ENCODE measurements around the gene ENTPD3. TPM values are rescaled to one million over a fixed set of nuclear protein-coding genes. Genes with fewer than 3 reads are reported as not detected.
A peak's percentile ranks its signal among the peaks of the same experiment; 100 is the strongest.

ENTPD3 gene
- total RNA-seq = 1 to 10 TPM; 2.1 to 9.6 (median 3.9) TPM

GRCh38 chr3:40387001-40387894 is at the start of gene ENTPD3:
Gene ENTPD3 (plus strand): TSS chr3:40387184. CDS start chr3:40388058, 874 bp downstream.
- Histone ChIP-seq H3K27ac (peak within 1 kb of the TSS in 1 of 4 donors; percentile 49), H3K36me3 (no peaks in the 10 kb centered on the region), H3K27me3 (peaks cover 0 to 6% (median 3%) of the 10 kb centered on the region in 4 donors), H3K4me1 (peaks cover 0 to 15% (median 10%) of the 10 kb centered on the region in 4 donors), H3K9me3 (no peaks in the 10 kb centered on the region), H3K4me3 (peak within 1 kb of the TSS in 3 of 4 donors; percentile 42 to 55 (median 51))
- 8% methylated on average over 22 to 40 of the region's 49 CpGs for WGBS, 2 donors
- DNase-seq (peak; percentile 79 to 92), ATAC-seq (ENCODE audit: low FRiP score in 2 of 2) (peak; percentile 85 to 94)
- peak in 1 of 4 donors; percentile 60 for TF ChIP-seq POLR2A (IDR thresholded peaks at IDR 0.05)
- no peak for TF ChIP-seq EP300 (IDR thresholded peaks at IDR 0.05)
- no peak for TF ChIP-seq POLR2AphosphoS5 (IDR thresholded peaks at IDR 0.05)
- TF ChIP-seq CTCF (IDR thresholded peaks at IDR 0.05) = peak in 2 of 6 experiments; percentile 12 to 35

- no peak overlapping the region for H3K4me3 ChIP-seq
- ATAC-seq (ENCODE audit: low FRiP score in 2 of 2) = no peak
- 74 to 90% methylated on average over 1 of the region's 1 CpG for whole genome bisulfite sequencing, 2 donors
Measured at GRCh38 chr3:40339871-40340270, 47.1 kb upstream of the ENTPD3 start.

GRCh38 chr3:40340541-40341170 is 46.3 kb upstream of the ENTPD3 start:
- WGBS, 2 donors = 65 to 70% methylated on average over 1 of the region's 1 CpG
- H3K4me1 ChIP-seq = no peaks in the 10 kb centered on the region
- no peaks in the 10 kb centered on the region for H3K36me3 ChIP-seq
- ATAC-seq (ENCODE audit: low FRiP score in 2 of 2) (no peak), DNase-seq (no peak)
- H3K27me3 ChIP-seq = no peaks in the 10 kb centered on the region
- H3K9me3 ChIP-seq = no peaks in the 10 kb centered on the region
- no peak overlapping the region for H3K4me3 ChIP-seq
- no peak for TF ChIP-seq EP300 (IDR thresholded peaks at IDR 0.05)
- no peak for TF ChIP-seq POLR2A (IDR thresholded peaks at IDR 0.05)
- no peak for TF ChIP-seq CTCF (IDR thresholded peaks at IDR 0.05)
- no peak for TF ChIP-seq POLR2AphosphoS5 (IDR thresholded peaks at IDR 0.05)
- no peak overlapping the region for H3K27ac ChIP-seq

More at GRCh38 chr3:40339871-40340270, 47.1 kb upstream of the ENTPD3 start:
- H3K27me3 ChIP-seq = no peaks in the 10 kb centered on the region
- H3K4me1 ChIP-seq = no peaks in the 10 kb centered on the region
- H3K9me3 ChIP-seq = no peaks in the 10 kb centered on the region
- no peak for TF ChIP-seq EP300 (IDR thresholded peaks at IDR 0.05)
- TF ChIP-seq POLR2AphosphoS5 (IDR thresholded peaks at IDR 0.05) = no peak
- no peak for TF ChIP-seq CTCF (IDR thresholded peaks at IDR 0.05)
- no peak for TF ChIP-seq POLR2A (IDR thresholded peaks at IDR 0.05)
- H3K27ac ChIP-seq = no peak overlapping the region
- no peaks in the 10 kb centered on the region for H3K36me3 ChIP-seq
- DNase-seq = no peak

GRCh38 chr3:40341671-40342070 is 45.3 kb upstream of the ENTPD3 start:
- Histone ChIP-seq H3K27ac (no peak overlapping the region), H3K27me3 (no peaks in the 10 kb centered on the region), H3K4me1 (no peaks in the 10 kb centered on the region), H3K9me3 (no peaks in the 10 kb centered on the region), H3K36me3 (no peaks in the 10 kb centered on the region), H3K4me3 (no peak overlapping the region)
- DNase-seq (no peak), ATAC-seq (ENCODE audit: low FRiP score in 2 of 2) (no peak)
- TF ChIP-seq POLR2A (IDR thresholded peaks at IDR 0.05) (no peak), EP300 (IDR thresholded peaks at IDR 0.05) (no peak), POLR2AphosphoS5 (IDR thresholded peaks at IDR 0.05) (no peak), CTCF (IDR thresholded peaks at IDR 0.05) (no peak)
